ENCODE measurements around the gene CYP4F22. TPM values are rescaled to one million over a fixed set of nuclear protein-coding genes. Genes with fewer than 3 reads are reported as not detected.

CYP4F22 gene
- total and polyA plus RNA-seq, 2 of the 8 experiments (the other 6 are each of a cell fraction or from before 2014, with no cell fraction given): not detected

- FAIRE-seq (no peak), DNase-seq (ENCODE audit: low read depth in 1 of 2, low spot score in 2 of 2) (no peak)
- Histone ChIP-seq H3K79me2 (ENCODE audit: control insufficient read depth in 1 of 2, insufficient read depth in 2 of 2, low read length in 2 of 2) (no peaks in the 10 kb centered on the region), H3K27me3 (replicated peaks in 1 of 4; ENCODE audit: control insufficient read depth in 3 of 4, extremely low read depth in 1 of 4, insufficient read depth in 3 of 4, low read length in 3 of 4) (peaks cover 15 to 29% (median 22%) of the 10 kb centered on the region in 4 experiments), H2BK120ac (replicated peaks; ENCODE audit: low read depth, low read length) (no peak overlapping the region), H3K79me1 (ENCODE audit: low read depth, low read length) (no peaks in the 10 kb centered on the region), H3K4me3 (ENCODE audit: extremely low read depth in 1 of 4, insufficient read depth in 2 of 4, low read depth in 3 of 4, low read length in 4 of 4) (no peak overlapping the region), H2BK20ac (ENCODE audit: low read length) (no peak overlapping the region), H2AFZ (ENCODE audit: low read length) (no peak overlapping the region), H3K4ac (replicated peaks; ENCODE audit: insufficient read length, low read depth, low read length) (no peak overlapping the region), H3K27ac (ENCODE audit: low read depth, low read length) (no peak overlapping the region), H2AK5ac (ENCODE audit: low read depth, low read length) (no peak overlapping the region), H3K23me2 (ENCODE audit: low read depth, low read length) (no peaks in the 10 kb centered on the region; the same call in 1 of the 2 replicates), H4K20me1 (replicated peaks in 1 of 2; ENCODE audit: control insufficient read depth in 1 of 2, insufficient read depth in 2 of 2, low read length in 2 of 2) (peaks cover 3 to 8% of the 10 kb centered on the region in 2 experiments), H3K9me3 (ENCODE audit: insufficient read depth in 2 of 2, low read depth in 1 of 2, low read length in 1 of 2) (peaks cover 17 to 25% of the 10 kb centered on the region in 2 experiments; a peak in 3 of 4 replicates), H3K23ac (ENCODE audit: insufficient read length) (no peak overlapping the region), H3K56ac (replicated peaks; ENCODE audit: insufficient read length, low read depth, low read length) (no peak overlapping the region), H3K4me2 (ENCODE audit: insufficient read depth in 1 of 2, low read depth in 2 of 2, low read length in 2 of 2) (no peak overlapping the region), H2BK5ac (ENCODE audit: low read depth, low read length) (no peak overlapping the region), H3K14ac (ENCODE audit: insufficient read length) (no peak overlapping the region), H4K91ac (replicated peaks; ENCODE audit: insufficient read length, low read length) (no peak overlapping the region), H3K36me3 (ENCODE audit: control insufficient read depth in 2 of 4, insufficient read depth in 4 of 4, low read length in 3 of 4) (no peaks in the 10 kb centered on the region), H3K4me1 (replicated peaks in 1 of 4; ENCODE audit: control insufficient read depth in 3 of 4, insufficient read depth in 4 of 4, low read length in 3 of 4) (peaks cover 0 to 5% (median 2%) of the 10 kb centered on the region in 4 experiments; a peak in 2 of 7 replicates), H2BK12ac (ENCODE audit: low read depth, low read length) (no peak overlapping the region), H4K8ac (ENCODE audit: extremely low read depth, insufficient read depth, low read length) (no peak overlapping the region), H3K9ac (replicated peaks in 1 of 4; ENCODE audit: extremely low read depth in 1 of 4, low read depth in 3 of 4, low read length in 3 of 4) (no peak overlapping the region), H3K18ac (ENCODE audit: extremely low read depth, low read length) (no peak overlapping the region), H4K5ac (ENCODE audit: insufficient read length, low read depth, low read length) (no peak overlapping the region), H2BK15ac (ENCODE audit: low read length) (no peak overlapping the region)
- POLR2A ChIA-PET (ENCODE audit: partially characterized antibody): no interaction called here
- WGBS, 2 experiments (ENCODE audit: extremely low coverage in 1 of 2, insufficient coverage in 1 of 2, insufficient read length in 1 of 2, insufficient replicate concordance in 2 of 2, low coverage in 1 of 2, low lambda C conversion rate in 2 of 2, missing lambda C conversion rate in 1 of 2): 88% methylated on average over 25 of the region's 31 CpGs; no CpG with 5 or more reads in 1 of the 2 experiments
- CTCF ChIA-PET (ENCODE audit: partially characterized antibody): interaction anchor here (1.1 kb wide), 1 partner anchor 76 kb away, joined by 4 read pairs; no protein-coding TSS in a partner anchor
- TF ChIP-seq CHD2 (IDR thresholded peaks at IDR 0.05; ENCODE audit: low read length) (no peak), SIX5 (IDR thresholded peaks at IDR 0.05; ENCODE audit: low read depth, low read length) (no peak), CBX8 (IDR thresholded peaks at IDR 0.05; ENCODE audit: borderline replicate concordance, low read depth, low read length) (no peak), SUZ12 (IDR thresholded peaks at IDR 0.05; ENCODE audit: low read length) (no peak), MAFK (IDR thresholded peaks at IDR 0.05; ENCODE audit: low read depth, low read length) (no peak), ASH2L (IDR thresholded peaks at IDR 0.05; ENCODE audit: low read length) (no peak), ATF3 (IDR thresholded peaks at IDR 0.05; ENCODE audit: insufficient read depth, low read depth, low read length) (no peak), HDAC6 (IDR thresholded peaks at IDR 0.05; ENCODE audit: low read depth, low read length) (no peak), KDM1A (IDR thresholded peaks at IDR 0.05; ENCODE audit: borderline replicate concordance, low read length) (no peak), POLR2AphosphoS5 (IDR thresholded peaks at IDR 0.05; ENCODE audit: low read depth, low read length) (no peak)
Measured at GRCh38 chr19:15471639-15472101, 36.7 kb upstream of the CYP4F22 start.
